Activated B cell treated with CpG ODN at 0.5 μM for 24 hours (primary cell): Measurements from ENCODE around the gene PHTF2. TPM values are rescaled to one million over a fixed set of nuclear protein-coding genes. Genes with fewer than 3 reads are reported as not detected.

Experiments
- ATAC-seq: fragments of 200-7000 bp; cut with Tn5 transposase; one replicate; pipeline ENCODE4 v1.10.0; 2021; ENCODE audit warnings: low read depth, mild to moderate bottlenecking, moderate library complexity
- CTCF ChIA-PET: fragments of 350-600 bp; sonication (Branson Sonifier 250); formaldehyde crosslinking; loops from one replicate; lab custom pipeline; 2021; ENCODE audit warnings: antibody characterized with exemption; lab: Charles Lee
- POLR2A ChIA-PET: fragments of 350-600 bp; sonication (Branson Sonifier 250); formaldehyde crosslinking; loops from one replicate; lab custom pipeline; 2021; ENCODE audit warnings: antibody characterized with exemption; lab: Charles Lee
- DNase-seq: peaks from one replicate; pipeline ENCODE4 v3.0.0; 2022
- H3K27ac Mint-ChIP-seq: one replicate; pipeline ENCODE4 v1.8.0; 2020; ENCODE audit warnings: mixed read lengths
- H3K27me3 Mint-ChIP-seq: one replicate; pipeline ENCODE4 v1.8.0; 2021; ENCODE audit warnings: mixed read lengths
- H3K36me3 Mint-ChIP-seq: one replicate; pipeline ENCODE4 v1.8.0; 2021; ENCODE audit warnings: low read depth, mixed read lengths
- H3K4me1 Mint-ChIP-seq: one replicate; pipeline ENCODE4 v1.8.0; 2021; ENCODE audit warnings: mixed read lengths
- H3K4me3 Mint-ChIP-seq: one replicate; pipeline ENCODE4 v1.8.0; 2020; ENCODE audit warnings: mild to moderate bottlenecking, mixed read lengths
- H3K9me3 Mint-ChIP-seq: one replicate; pipeline ENCODE4 v1.8.0; 2020; ENCODE audit warnings: mixed read lengths
- CTCF ChIP-seq: fragments of 200-600 bp; IDR thresholded peaks from one replicate; pipeline ENCODE4 v1.8.0; 2022; ENCODE audit warnings: antibody characterized with exemption, mild to moderate bottlenecking
- intact Hi-C: fragments of 100-400 bp; cut with micrococcal nuclease; formaldehyde crosslinking; loops from one replicate; pipeline ENCODE4 v1.15.1; 2024
- total RNA-seq: library from RNA; stranded (reverse); gene quantifications from 2 replicates; pipeline ENCODE4 v1.2.3, GENCODE V29; 2022

PHTF2 gene
- total RNA-seq, 1 donor from 2014 or later: 38.9 TPM

GRCh38 chr7:77954773-77955555, 156.4 kb downstream of the PHTF2 start:
- Mint-ChIP-seq H3K27me3 (no peaks in the 10 kb centered on the region), H3K36me3 (peaks cover 38% of the 10 kb centered on the region), H3K4me1 (no peaks in the 10 kb centered on the region), H3K9me3 (no peaks in the 10 kb centered on the region), H3K4me3 (no peak overlapping the region), H3K27ac (no peak overlapping the region)
- TF ChIP-seq CTCF: no peak
- ChIA-PET POLR2A (no interaction called here), CTCF (no interaction called here)
- intact Hi-C loops: no loop called here
- no peak for DNase-seq
- ATAC-seq: no peak

GRCh38 chr7:77958436-77958835, 159.9 kb downstream of the PHTF2 start:
- intact Hi-C loops: no loop called here
- POLR2A ChIA-PET: no interaction called here
- no peaks in the 10 kb centered on the region for H3K27me3 Mint-ChIP-seq
- CTCF ChIA-PET: no interaction called here
- no peaks in the 10 kb centered on the region for H3K9me3 Mint-ChIP-seq
- no peak for TF ChIP-seq CTCF
- H3K4me1 Mint-ChIP-seq: no peaks in the 10 kb centered on the region
- DNase-seq: no peak
- no peak for ATAC-seq
- no peak overlapping the region for H3K27ac Mint-ChIP-seq
- H3K4me3 Mint-ChIP-seq: no peak overlapping the region
- peaks cover 34% of the 10 kb centered on the region for H3K36me3 Mint-ChIP-seq

- no peak for DNase-seq
- TF ChIP-seq CTCF: no peak
- peaks cover 34% of the 10 kb centered on the region for H3K36me3 Mint-ChIP-seq
- no peak overlapping the region for H3K27ac Mint-ChIP-seq
- intact Hi-C loops: no loop called here
- H3K27me3 Mint-ChIP-seq: no peaks in the 10 kb centered on the region
- CTCF ChIA-PET: no interaction called here
- ATAC-seq: no peak
- no peaks in the 10 kb centered on the region for H3K9me3 Mint-ChIP-seq
- H3K4me1 Mint-ChIP-seq: no peaks in the 10 kb centered on the region
- POLR2A ChIA-PET: no interaction called here
- no peak overlapping the region for H3K4me3 Mint-ChIP-seq
Observed at GRCh38 chr7:77959080-77959479, 160.5 kb downstream of the PHTF2 start.

DNA sequence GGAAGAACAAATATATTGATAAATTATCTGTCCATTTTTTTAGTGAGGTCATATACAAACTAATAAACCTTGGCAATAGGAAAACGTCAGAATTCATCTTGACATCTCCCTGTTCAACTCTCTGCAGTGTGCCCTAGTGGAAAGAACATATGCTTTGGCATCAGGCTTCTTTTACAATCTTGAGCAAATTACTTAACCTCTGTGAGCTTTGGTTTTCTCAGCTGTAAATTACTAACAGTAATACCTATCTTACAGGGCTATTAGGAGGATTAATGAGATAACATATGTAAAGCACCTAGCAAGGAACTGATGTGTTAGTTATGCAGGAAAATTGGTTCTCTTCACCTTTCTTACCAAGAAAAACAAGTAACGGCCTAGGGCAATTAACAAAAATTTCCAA, 161.8 kb downstream of the PHTF2 start:
- H3K4me1 Mint-ChIP-seq: no peaks in the 10 kb centered on the region
- H3K27me3 Mint-ChIP-seq: no peaks in the 10 kb centered on the region
- no peak for ATAC-seq
- no peak for DNase-seq
- H3K9me3 Mint-ChIP-seq: no peaks in the 10 kb centered on the region
- CTCF ChIA-PET: no interaction called here
- peaks cover 29% of the 10 kb centered on the region for H3K36me3 Mint-ChIP-seq
- POLR2A ChIA-PET: no interaction called here
- intact Hi-C loops: no loop called here
- no peak for TF ChIP-seq CTCF
- no peak overlapping the region for H3K4me3 Mint-ChIP-seq
- H3K27ac Mint-ChIP-seq: no peak overlapping the region

- no peak overlapping the region for H3K4me3 Mint-ChIP-seq
- peaks cover 5% of the 10 kb centered on the region for H3K36me3 Mint-ChIP-seq
- intact Hi-C loops: no loop called here
- no peak for ATAC-seq
- ChIA-PET CTCF (no interaction called here), POLR2A (no interaction called here)
- no peaks in the 10 kb centered on the region for H3K9me3 Mint-ChIP-seq
- no peaks in the 10 kb centered on the region for H3K27me3 Mint-ChIP-seq
- H3K27ac Mint-ChIP-seq: no peak overlapping the region
- no peaks in the 10 kb centered on the region for H3K4me1 Mint-ChIP-seq
- no peak for TF ChIP-seq CTCF
- DNase-seq: no peak
Observed at GRCh38 chr7:77967429-77967828, 168.9 kb downstream of the PHTF2 start.
